Keratinocyte (primary cell): ENCODE measurements around the gene CYP4A22. TPM values are rescaled to one million over a fixed set of nuclear protein-coding genes. Genes with fewer than 3 reads are reported as not detected.
A peak's percentile ranks its signal among the peaks of the same experiment; 100 is the strongest.

Experiments used
- DNase-seq: peaks from one replicate; pipeline ENCODE4 v3.0.0-alpha.2; 2011; ENCODE audit warnings: low read depth, missing footprints, low spot score
- FAIRE-seq: peaks from 2 replicates; lab custom pipeline; 2011; peaks lifted over from hg19 to GRCh38; lab: Jason Lieb, UNC
- H2AFZ ChIP-seq: 2 replicates; pipeline ENCODE4 v1.6.0; 2012; ENCODE audit warnings: low read length, control low read depth, inconsistent platforms; ENCODE audit not compliant: control insufficient read depth
- H3K27ac ChIP-seq: 2 replicates; pipeline ENCODE4 v1.5.1; 2011; ENCODE audit warnings: low read length; ENCODE audit not compliant: control insufficient read depth, insufficient read depth
- H3K27me3 ChIP-seq: 3 replicates; pipeline ENCODE4 v1.6.0; 2011; ENCODE audit warnings: low read length; ENCODE audit not compliant: control insufficient read depth, insufficient read depth; ENCODE audit errors: extremely low read depth
- H3K36me3 ChIP-seq, 2 experiments: 2 replicates in 1 of 2; 3 replicates in 1 of 2; pipeline ENCODE4 v1.5.1; 2011; ENCODE audit warnings: low read length in 2 of 2, mild to moderate bottlenecking in 1 of 2; ENCODE audit not compliant: control insufficient read depth in 2 of 2, insufficient read depth in 2 of 2; ENCODE audit errors: extremely low read depth in 1 of 2
- H3K4me1 ChIP-seq: 3 replicates; pipeline ENCODE4 v1.5.1; 2011; ENCODE audit warnings: low read length; ENCODE audit not compliant: control insufficient read depth, insufficient read depth; ENCODE audit errors: extremely low read depth
- H3K4me2 ChIP-seq: 3 replicates; pipeline ENCODE4 v1.6.0; 2011; ENCODE audit warnings: low read depth, low read length; ENCODE audit not compliant: control insufficient read depth, insufficient read depth; ENCODE audit errors: extremely low read depth
- H3K4me3 ChIP-seq, 3 experiments: fragments of 200-600 bp in 1 of 3; sonication (generic) in 1 of 3; 2 replicates in 2 of 3; 3 replicates in 1 of 3; pipeline ENCODE4 v1.5.1; 2011 to 2016; ENCODE audit warnings: low read length in 3 of 3, mild to moderate bottlenecking in 3 of 3, control low read depth in 2 of 3, inconsistent platforms in 1 of 3, low read depth in 1 of 3, mixed read lengths in 1 of 3, mixed run types in 1 of 3, moderate library complexity in 1 of 3; ENCODE audit not compliant: control insufficient read depth in 2 of 3, insufficient read depth in 2 of 3; ENCODE audit errors: extremely low read depth in 1 of 3
- H3K79me2 ChIP-seq: 2 replicates; pipeline ENCODE4 v1.6.0; 2012; ENCODE audit warnings: low read length; ENCODE audit not compliant: control insufficient read depth, insufficient read depth
- H3K9ac ChIP-seq: 3 replicates; pipeline ENCODE4 v1.6.0; 2011; ENCODE audit warnings: low read length; ENCODE audit not compliant: control insufficient read depth, insufficient read depth; ENCODE audit errors: extremely low read depth
- H3K9me1 ChIP-seq: 3 replicates; pipeline ENCODE4 v1.6.0; 2011; ENCODE audit warnings: low read length; ENCODE audit not compliant: control insufficient read depth, insufficient read depth; ENCODE audit errors: extremely low read depth
- H3K9me3 ChIP-seq: 2 replicates; pipeline ENCODE4 v1.5.1; 2012; ENCODE audit warnings: low read depth, low read length; ENCODE audit not compliant: control insufficient read depth
- H4K20me1 ChIP-seq: 3 replicates; pipeline ENCODE4 v1.6.0; 2011; ENCODE audit warnings: low read length; ENCODE audit not compliant: control insufficient read depth, insufficient read depth; ENCODE audit errors: extremely low read depth
- EZH2 ChIP-seq: IDR thresholded peaks from one replicate; pipeline ENCODE4 v1.6.1; 2012; ENCODE audit warnings: inconsistent platforms, mild to moderate bottlenecking, low read length, moderate library complexity
- dilution Hi-C: fragments of 300-500 bp; cut with MboI; formaldehyde crosslinking; loops from one replicate; pipeline ENCODE4 v1.7.0; 2020; ENCODE audit warnings: low sequenced_read_pairs; ENCODE audit not compliant: extremely low pct_ligation_motif_present
- polyA plus RNA-seq, 5 experiments: library from polyadenylated mRNA; depleted of rRNA in 3 of 5; stranded (reverse) in 3 of 5; stranded (forward) in 1 of 5; unstranded in 1 of 5; fragments of >200 nt; gene quantifications; 1 replicate in 1 of 5; 2 replicates in 3 of 5; 3 replicates in 1 of 5; pipeline versions ENCODE4 v1.2.1 to v1.2.3, GENCODE V29; 2011 to 2012; ENCODE audit warnings: missing spikeins in 2 of 5, low read depth in 1 of 5, low replicate concordance in 1 of 5
- TF ChIP-seq, protein P1 (sequence below), 3 experiments: IDR thresholded peaks in 1 of 3; conservative IDR thresholded peaks in 1 of 3; optimal IDR thresholded peaks in 1 of 3; 2 replicates in 2 of 3; 3 replicates in 1 of 3; pipeline versions ENCODE3 to v1.5.1; 2011; ENCODE audit warnings: low read length in 3 of 3, mild to moderate bottlenecking in 3 of 3, moderate library complexity in 2 of 3, control low read depth in 1 of 3, inconsistent platforms in 1 of 3; ENCODE audit not compliant: insufficient read depth in 2 of 3; ENCODE audit errors: extremely low read depth in 1 of 3

CYP4A22 gene
- polyA plus RNA-seq, 1 donor (not counting 4 experiments of a cell fraction or from before 2014, with no cell fraction given): not detected

DNA sequence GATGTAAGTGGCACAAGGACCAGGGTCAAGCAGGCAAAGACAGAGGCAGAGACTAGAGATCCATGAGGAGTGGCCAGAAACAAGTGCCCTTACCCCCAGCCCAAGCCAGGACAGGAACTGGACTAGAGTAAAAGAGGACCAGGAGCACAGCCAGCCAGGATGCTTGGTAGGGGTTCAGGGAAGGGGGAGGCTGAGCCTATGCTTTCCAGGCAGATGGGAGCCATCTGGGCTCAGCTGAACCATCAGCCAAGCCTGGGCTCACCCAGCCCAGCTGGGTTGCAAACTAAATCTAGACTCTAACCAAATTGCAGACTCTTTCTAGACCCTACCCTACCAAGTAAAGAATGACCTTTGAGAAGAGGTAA lies 37.4 kb downstream of the CYP4A22 start:
- no peak overlapping the region for H3K4me3 ChIP-seq
- H3K4me2 ChIP-seq: no peak overlapping the region
- H3K9ac ChIP-seq: no peak overlapping the region
- H2AFZ ChIP-seq: no peak overlapping the region
- H3K27ac ChIP-seq: no peak overlapping the region
- FAIRE-seq (no peak), DNase-seq (no peak)
- TF ChIP-seq, protein P1, sequence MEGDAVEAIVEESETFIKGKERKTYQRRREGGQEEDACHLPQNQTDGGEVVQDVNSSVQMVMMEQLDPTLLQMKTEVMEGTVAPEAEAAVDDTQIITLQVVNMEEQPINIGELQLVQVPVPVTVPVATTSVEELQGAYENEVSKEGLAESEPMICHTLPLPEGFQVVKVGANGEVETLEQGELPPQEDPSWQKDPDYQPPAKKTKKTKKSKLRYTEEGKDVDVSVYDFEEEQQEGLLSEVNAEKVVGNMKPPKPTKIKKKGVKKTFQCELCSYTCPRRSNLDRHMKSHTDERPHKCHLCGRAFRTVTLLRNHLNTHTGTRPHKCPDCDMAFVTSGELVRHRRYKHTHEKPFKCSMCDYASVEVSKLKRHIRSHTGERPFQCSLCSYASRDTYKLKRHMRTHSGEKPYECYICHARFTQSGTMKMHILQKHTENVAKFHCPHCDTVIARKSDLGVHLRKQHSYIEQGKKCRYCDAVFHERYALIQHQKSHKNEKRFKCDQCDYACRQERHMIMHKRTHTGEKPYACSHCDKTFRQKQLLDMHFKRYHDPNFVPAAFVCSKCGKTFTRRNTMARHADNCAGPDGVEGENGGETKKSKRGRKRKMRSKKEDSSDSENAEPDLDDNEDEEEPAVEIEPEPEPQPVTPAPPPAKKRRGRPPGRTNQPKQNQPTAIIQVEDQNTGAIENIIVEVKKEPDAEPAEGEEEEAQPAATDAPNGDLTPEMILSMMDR (optimal IDR thresholded peaks at IDR 0.05 in 1 of 3, IDR thresholded peaks at IDR 0.05 in 1 of 3, conservative IDR thresholded peaks at IDR 0.05 in 1 of 3; ENCODE audit: extremely low read depth in 1 of 3, insufficient read depth in 2 of 3, low read length in 3 of 3): no peak
- no peak for TF ChIP-seq EZH2
- peaks cover 6% of the 10 kb centered on the region for H3K4me1 ChIP-seq
- H3K27me3 ChIP-seq: no peaks in the 10 kb centered on the region
- no peaks in the 10 kb centered on the region for H3K9me1 ChIP-seq
- dilution Hi-C loops: no loop called here
- no peaks in the 10 kb centered on the region for H3K9me3 ChIP-seq
- H4K20me1 ChIP-seq: no peaks in the 10 kb centered on the region
- H3K36me3 ChIP-seq: no peaks in the 10 kb centered on the region
- H3K79me2 ChIP-seq: no peaks in the 10 kb centered on the region

DNA sequence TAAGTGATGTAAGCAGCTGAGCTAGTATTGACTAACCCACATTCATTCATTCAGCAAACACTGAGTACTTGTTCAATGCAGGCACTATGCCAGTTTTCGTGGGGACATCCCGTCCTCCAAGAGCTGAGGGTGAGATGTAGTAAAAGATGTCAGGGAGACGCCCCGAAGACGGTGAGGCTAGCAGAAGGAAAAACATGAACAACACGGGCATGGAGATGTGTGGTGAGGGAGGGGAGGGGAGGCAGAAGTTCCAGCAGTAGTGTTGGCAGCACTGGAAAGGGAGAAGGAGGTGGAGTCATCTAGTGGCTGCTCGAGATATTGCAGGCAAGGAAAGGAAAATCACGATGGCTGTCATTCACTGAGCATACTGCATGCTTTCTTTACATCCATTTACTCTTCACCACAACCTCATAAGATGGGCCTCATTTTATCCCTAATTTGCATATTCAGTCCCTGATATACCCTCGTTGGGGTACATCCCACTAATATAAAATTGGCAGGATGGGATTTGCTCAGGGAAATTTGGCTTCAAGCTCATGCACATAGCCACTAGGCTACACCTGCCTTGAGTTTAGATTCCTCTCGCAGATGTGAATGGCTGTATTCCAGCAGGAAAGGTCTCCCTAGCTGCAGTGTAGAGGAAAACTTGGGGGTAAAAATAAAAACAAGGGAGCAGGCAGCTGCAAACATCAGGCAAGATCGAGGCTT lies 38.1 kb downstream of the CYP4A22 start:
- DNase-seq: no peak

More for the DNA sequence above, 38.1 kb downstream of the CYP4A22 start:
- Histone ChIP-seq H2AFZ (peak overlapping the region; percentile 57), H3K9ac (no peak overlapping the region), H3K4me1 (peaks cover 9% of the 10 kb centered on the region), H3K4me3 (no peak overlapping the region), H3K27me3 (no peaks in the 10 kb centered on the region), H3K79me2 (no peaks in the 10 kb centered on the region), H3K4me2 (peak overlapping the region; percentile 57), H3K9me1 (no peaks in the 10 kb centered on the region), H3K36me3 (no peaks in the 10 kb centered on the region), H4K20me1 (no peaks in the 10 kb centered on the region), H3K27ac (no peak overlapping the region), H3K9me3 (no peaks in the 10 kb centered on the region)
- peak; percentile 89 for FAIRE-seq
- dilution Hi-C loops: no loop called here
- TF ChIP-seq, protein P1 (optimal IDR thresholded peaks at IDR 0.05 in 1 of 3, IDR thresholded peaks at IDR 0.05 in 1 of 3, conservative IDR thresholded peaks at IDR 0.05 in 1 of 3; ENCODE audit: extremely low read depth in 1 of 3, insufficient read depth in 2 of 3, low read length in 3 of 3): peak; percentile 98 to 99 (median 99)
- TF ChIP-seq EZH2: no peak
